ENCODE measurements around the gene NELL1.

Gene NELL1

DNA sequence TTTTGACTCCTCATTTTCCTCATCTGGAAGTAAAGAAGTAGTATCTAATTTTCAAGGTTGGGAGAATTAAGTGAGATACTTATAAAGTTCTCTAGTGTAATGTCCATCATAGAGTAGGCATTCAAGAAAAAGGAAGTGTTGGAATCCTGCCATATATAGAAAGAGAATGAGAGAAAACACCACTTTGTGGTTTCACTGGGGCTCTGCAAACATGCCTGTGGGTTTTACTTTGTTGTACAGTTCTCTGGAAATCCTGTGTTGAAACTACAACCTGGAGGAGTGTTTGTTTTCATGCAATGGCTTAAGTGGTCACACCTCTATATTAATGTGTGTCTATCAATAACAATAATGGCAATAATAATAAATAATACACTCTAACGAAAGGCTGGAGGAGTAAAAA is 741.7 kb downstream of the NELL1 start:
- Mint-ChIP-seq H3K36me3 (ENCODE audit: low read depth) (no peaks in the 10 kb centered on the region), H3K9me3 (no peaks in the 10 kb centered on the region), H3K27ac (no peak overlapping the region), H3K4me1 (no peaks in the 10 kb centered on the region), H3K27me3 (ENCODE audit: low read depth, poor library complexity) (no peaks in the 10 kb centered on the region), H3K4me3 (no peak overlapping the region)
- DNase-seq = no peak
- TF ChIP-seq, protein P1, sequence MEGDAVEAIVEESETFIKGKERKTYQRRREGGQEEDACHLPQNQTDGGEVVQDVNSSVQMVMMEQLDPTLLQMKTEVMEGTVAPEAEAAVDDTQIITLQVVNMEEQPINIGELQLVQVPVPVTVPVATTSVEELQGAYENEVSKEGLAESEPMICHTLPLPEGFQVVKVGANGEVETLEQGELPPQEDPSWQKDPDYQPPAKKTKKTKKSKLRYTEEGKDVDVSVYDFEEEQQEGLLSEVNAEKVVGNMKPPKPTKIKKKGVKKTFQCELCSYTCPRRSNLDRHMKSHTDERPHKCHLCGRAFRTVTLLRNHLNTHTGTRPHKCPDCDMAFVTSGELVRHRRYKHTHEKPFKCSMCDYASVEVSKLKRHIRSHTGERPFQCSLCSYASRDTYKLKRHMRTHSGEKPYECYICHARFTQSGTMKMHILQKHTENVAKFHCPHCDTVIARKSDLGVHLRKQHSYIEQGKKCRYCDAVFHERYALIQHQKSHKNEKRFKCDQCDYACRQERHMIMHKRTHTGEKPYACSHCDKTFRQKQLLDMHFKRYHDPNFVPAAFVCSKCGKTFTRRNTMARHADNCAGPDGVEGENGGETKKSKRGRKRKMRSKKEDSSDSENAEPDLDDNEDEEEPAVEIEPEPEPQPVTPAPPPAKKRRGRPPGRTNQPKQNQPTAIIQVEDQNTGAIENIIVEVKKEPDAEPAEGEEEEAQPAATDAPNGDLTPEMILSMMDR (IDR thresholded peaks at IDR 0.05) = no peak

DNA sequence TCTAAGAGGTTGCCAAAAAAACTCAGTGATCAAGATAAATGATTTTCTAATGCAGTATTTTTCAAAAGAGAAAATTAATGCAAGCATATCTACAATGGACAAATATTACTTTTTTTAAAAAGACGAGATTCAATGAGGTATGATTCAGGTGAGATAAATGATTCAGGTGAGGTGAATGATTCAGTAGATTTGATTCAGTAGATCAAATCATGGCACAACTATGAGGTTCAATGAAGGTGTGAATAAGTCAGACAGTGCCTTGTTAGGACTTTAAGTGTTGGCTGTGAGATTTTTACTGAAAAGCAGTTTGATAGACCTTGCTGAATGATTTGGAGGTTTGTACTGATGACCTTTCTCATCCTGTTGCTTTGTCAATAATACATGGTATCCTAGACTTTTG is 742.2 kb downstream of the NELL1 start:
- Mint-ChIP-seq H3K27me3 (ENCODE audit: low read depth, poor library complexity) (no peaks in the 10 kb centered on the region), H3K4me1 (no peaks in the 10 kb centered on the region), H3K36me3 (ENCODE audit: low read depth) (no peaks in the 10 kb centered on the region), H3K9me3 (no peaks in the 10 kb centered on the region), H3K4me3 (no peak overlapping the region), H3K27ac (no peak overlapping the region)
- TF ChIP-seq, protein P1 (IDR thresholded peaks at IDR 0.05) = no peak
- DNase-seq = no peak

DNA sequence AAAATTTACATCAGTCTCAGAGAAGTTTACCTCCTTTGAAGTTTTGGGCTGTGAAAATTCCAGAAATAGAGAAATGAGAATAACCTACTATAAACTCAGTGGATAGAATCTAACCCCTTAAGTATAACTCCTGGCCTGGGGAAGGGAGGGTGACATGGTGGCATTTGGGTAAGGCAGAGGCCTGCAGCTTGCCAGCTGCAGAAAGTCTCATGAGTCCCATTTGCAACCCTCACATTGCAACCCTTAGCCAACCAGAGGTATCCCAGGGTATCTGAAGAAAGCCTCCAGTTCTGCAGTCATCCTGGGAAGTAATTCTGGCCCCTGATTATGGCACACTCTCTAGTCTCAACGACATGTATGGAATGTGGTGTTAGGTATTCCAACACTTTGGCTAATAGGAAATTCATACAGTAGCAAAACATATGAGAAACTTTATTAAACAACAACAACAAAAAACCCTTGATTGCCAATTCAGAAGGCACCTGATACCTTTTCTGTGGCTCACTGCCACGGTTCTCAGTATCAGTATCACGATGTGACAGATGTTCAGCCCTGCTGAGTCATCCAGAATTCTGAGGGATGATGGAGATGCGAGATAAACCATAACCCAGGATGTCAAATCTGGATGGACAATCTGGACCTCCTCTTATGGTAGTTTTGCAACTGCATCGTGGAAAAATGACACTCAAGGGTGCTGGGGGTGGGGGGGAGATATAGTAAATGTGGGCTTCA is 743.4 kb downstream of the NELL1 start:
- no peaks in the 10 kb centered on the region for H3K36me3 Mint-ChIP-seq (ENCODE audit: low read depth)
- no peak overlapping the region for H3K4me3 Mint-ChIP-seq
- H3K9me3 Mint-ChIP-seq = no peaks in the 10 kb centered on the region
- H3K4me1 Mint-ChIP-seq = no peaks in the 10 kb centered on the region
- TF ChIP-seq, protein P1 (IDR thresholded peaks at IDR 0.05) = no peak
- no peak for DNase-seq
- H3K27ac Mint-ChIP-seq = no peak overlapping the region
- H3K27me3 Mint-ChIP-seq (ENCODE audit: low read depth, poor library complexity) = no peaks in the 10 kb centered on the region

DNA sequence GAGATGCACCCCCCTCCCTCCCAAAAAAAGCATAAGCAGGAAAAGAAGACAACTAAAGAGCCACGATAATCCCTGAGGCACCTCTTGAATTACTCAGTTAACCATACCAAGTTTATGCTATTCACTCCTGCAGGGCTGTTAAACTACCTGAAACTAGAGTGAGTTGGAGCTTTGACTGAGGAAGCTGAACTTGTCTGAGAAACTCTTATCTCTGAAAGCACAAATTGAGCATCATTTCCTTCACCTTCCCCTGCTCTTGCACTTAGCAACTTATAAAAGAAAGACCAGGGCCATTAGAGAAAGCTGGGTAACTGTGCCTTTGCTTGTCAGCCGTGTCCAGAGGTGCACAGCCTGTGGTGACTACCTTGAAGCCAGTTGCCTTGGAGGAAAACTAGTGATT is 745.6 kb downstream of the NELL1 start:
- Mint-ChIP-seq H3K27me3 (ENCODE audit: low read depth, poor library complexity) (no peaks in the 10 kb centered on the region), H3K36me3 (ENCODE audit: low read depth) (no peaks in the 10 kb centered on the region), H3K9me3 (no peaks in the 10 kb centered on the region), H3K27ac (no peak overlapping the region), H3K4me3 (no peak overlapping the region), H3K4me1 (no peaks in the 10 kb centered on the region)
- TF ChIP-seq, protein P1 (IDR thresholded peaks at IDR 0.05) = no peak
- no peak for DNase-seq

DNA sequence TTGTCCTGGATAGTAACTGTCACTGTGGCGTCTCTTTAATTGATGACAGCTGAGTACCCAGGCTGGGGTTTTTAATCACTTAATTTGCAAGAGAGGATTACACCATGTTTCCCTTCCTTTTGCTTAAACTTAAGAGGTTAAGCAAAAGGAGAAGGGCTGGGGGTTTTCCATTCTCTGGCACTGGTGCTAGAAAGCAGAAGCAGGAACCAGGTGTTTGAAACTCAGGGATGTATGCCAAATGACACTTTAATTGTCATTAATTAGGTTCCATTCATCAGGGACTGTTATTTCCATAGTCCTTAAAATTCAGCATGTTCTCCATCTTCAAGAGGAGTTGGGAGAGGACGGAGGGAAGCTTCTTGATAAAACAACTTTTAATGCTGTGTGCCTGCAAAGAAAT is 746.2 kb downstream of the NELL1 start:
- DNase-seq = no peak
- Mint-ChIP-seq H3K4me3 (no peak overlapping the region), H3K27ac (no peak overlapping the region), H3K9me3 (no peaks in the 10 kb centered on the region), H3K36me3 (ENCODE audit: low read depth) (no peaks in the 10 kb centered on the region), H3K27me3 (ENCODE audit: low read depth, poor library complexity) (no peaks in the 10 kb centered on the region), H3K4me1 (no peaks in the 10 kb centered on the region)
- TF ChIP-seq, protein P1 (IDR thresholded peaks at IDR 0.05) = no peak

DNA sequence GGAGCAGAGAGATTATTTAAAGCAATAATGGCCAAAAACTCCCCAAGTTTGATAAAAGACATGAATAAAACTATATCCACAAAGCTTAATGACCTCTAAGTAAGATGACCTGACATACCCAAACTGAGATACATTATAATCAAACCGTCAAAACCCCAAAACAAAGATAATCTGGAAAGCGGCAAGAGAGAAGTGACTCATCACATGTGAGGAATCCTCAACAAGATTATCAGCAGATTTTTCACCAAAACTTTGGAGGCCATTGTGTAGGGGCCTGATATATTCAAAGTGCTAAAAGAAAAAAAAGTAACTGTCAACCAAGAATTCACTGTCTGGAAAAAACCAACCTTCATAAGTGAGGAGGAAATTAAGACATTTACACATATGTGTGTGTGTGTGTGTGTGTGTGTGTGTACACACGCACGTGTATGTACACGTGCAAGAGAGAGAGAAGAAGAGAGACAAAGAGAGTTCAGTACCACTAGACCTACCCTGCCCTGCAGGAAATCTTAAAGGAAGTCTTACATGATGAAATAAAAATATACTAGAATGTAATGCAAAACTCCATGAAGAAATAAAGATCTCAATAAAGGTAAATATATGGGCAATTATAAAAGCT is 752.4 kb downstream of the NELL1 start:
- no peaks in the 10 kb centered on the region for H3K4me1 Mint-ChIP-seq
- peaks cover 4% of the 10 kb centered on the region for H3K27me3 Mint-ChIP-seq (ENCODE audit: low read depth, poor library complexity)
- no peak overlapping the region for H3K4me3 Mint-ChIP-seq
- no peak for DNase-seq
- no peak overlapping the region for H3K27ac Mint-ChIP-seq
- no peaks in the 10 kb centered on the region for H3K9me3 Mint-ChIP-seq
- TF ChIP-seq, protein P1 (IDR thresholded peaks at IDR 0.05) = no peak
- no peaks in the 10 kb centered on the region for H3K36me3 Mint-ChIP-seq (ENCODE audit: low read depth)
